Activated naive CD8-positive, alpha-beta T cell treated with anti-CD3 and anti-CD28 coated beads, Interleukin-2, amount 50 U/mL, for 24 hours (primary cell): ENCODE results near the gene NYNRIN.

Experiments
- ATAC-seq: fragments of 150-1000 bp; cut with Tn5 transposase; one replicate; pipeline ENCODE4 v1.10.0; 2021
- DNase-seq: peaks from one replicate; pipeline ENCODE4 v3.0.0; 2021
- H3K27ac Mint-ChIP-seq: one replicate; pipeline ENCODE4 v1.8.0; 2021; ENCODE audit warnings: mild to moderate bottlenecking, mixed read lengths
- H3K27me3 Mint-ChIP-seq: one replicate; pipeline ENCODE4 v1.8.0; 2021; ENCODE audit warnings: mixed read lengths
- H3K36me3 Mint-ChIP-seq: one replicate; pipeline ENCODE4 v1.8.0; 2021; ENCODE audit warnings: low read depth, mixed read lengths
- H3K4me1 Mint-ChIP-seq: one replicate; pipeline ENCODE4 v1.8.0; 2021; ENCODE audit warnings: mixed read lengths
- H3K4me3 Mint-ChIP-seq: one replicate; pipeline ENCODE4 v1.8.0; 2021; ENCODE audit warnings: mild to moderate bottlenecking, moderate library complexity, mixed read lengths
- H3K9me3 Mint-ChIP-seq: one replicate; pipeline ENCODE4 v1.8.0; 2021; ENCODE audit warnings: mixed read lengths

The NYNRIN gene

DNA sequence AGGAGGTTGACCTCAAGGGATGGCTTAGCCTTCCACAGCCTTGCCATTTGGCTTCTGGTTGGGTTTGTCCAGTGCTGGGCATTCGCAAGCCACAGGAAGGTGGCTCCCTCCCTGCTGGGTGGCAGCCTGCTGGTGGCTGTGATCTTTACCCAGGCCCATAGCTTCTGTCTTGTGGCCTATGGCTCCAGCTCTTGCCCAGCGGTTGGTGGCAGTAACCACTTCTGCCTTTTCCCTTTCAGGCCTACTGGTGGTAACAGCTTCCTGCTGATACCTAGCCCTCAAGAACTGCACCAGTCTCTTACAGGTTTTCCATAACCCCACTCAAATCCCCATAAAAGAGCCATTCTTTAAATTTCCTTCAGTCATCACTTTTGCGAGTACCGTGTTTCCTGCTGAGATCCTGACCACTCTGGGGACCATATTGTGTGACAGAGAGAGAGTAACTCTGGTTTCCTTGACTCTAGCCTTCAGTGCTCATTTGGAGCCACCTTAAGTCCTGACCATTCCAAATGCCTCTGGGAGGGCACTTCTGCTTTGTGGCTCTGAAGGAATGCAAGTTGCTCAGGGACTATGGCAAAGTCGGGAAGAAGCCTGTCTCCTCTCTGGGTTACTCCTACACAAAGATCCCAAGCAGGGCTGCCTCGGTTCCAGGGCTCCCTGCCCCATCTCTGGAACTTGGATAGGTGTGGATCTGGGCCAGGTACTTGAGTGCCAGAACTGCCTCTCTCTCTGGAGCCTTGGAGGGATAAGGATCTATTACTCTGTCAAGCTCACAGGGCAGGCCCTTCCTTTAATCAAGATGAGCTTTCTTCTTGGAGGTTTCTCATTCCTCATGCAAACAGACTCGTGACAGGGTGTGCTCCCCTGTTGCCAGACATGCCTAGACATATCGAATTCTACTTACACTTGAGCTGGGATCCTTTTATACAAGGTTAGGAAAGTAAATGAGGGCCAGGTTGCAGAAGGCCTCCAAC, 2.9 kb upstream of the NYNRIN start:
- H3K4me1 Mint-ChIP-seq: peaks cover 4% of the 10 kb centered on the region

DNA sequence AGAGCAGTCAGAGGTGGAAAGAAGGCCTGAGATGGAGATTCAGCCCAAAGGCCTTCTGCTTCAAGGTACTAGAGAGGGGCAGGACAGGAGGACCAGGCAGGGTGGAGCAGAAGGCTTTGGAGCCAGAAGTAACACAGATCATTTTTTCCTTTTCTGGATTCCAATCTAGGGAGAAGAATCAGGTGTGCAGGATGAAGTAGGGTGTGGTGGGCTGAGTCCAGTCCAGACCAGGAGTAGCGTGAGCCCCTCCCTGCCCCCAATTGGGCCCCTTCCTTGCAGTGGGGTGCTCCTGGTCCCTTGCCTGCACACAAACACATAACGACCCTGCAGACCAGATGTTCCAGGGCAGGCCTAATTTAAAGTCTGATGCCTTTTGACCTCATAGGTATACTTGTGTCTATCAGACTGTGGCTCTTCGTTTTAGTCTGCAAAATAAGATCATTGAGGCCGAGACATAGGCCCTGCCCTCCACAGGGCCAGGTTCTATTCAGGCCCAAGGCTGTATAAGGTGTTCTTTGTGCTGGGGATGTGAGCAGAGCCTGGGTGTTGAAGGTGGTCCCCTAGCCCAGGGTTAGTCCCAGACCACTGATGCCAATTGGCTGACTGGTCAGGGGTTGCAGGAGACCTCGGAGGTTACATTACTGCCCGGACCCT, 1.0 kb upstream of the NYNRIN start:
- H3K4me3 Mint-ChIP-seq: no peak overlapping the region
- H3K9me3 Mint-ChIP-seq: no peaks in the 10 kb centered on the region
- H3K27me3 Mint-ChIP-seq: peaks cover 9% of the 10 kb centered on the region
- ATAC-seq (no peak), DNase-seq (no peak)
- no peak overlapping the region for H3K27ac Mint-ChIP-seq
- H3K4me1 Mint-ChIP-seq: peaks cover 4% of the 10 kb centered on the region
- H3K36me3 Mint-ChIP-seq: no peaks in the 10 kb centered on the region

More for the DNA sequence above, 2.9 kb upstream of the NYNRIN start:
- no peaks in the 10 kb centered on the region for H3K9me3 Mint-ChIP-seq
- H3K27ac Mint-ChIP-seq: no peak overlapping the region
- H3K36me3 Mint-ChIP-seq: no peaks in the 10 kb centered on the region
- H3K27me3 Mint-ChIP-seq: peaks cover 13% of the 10 kb centered on the region
- no peak for DNase-seq
- no peak overlapping the region for H3K4me3 Mint-ChIP-seq
- no peak for ATAC-seq

DNA sequence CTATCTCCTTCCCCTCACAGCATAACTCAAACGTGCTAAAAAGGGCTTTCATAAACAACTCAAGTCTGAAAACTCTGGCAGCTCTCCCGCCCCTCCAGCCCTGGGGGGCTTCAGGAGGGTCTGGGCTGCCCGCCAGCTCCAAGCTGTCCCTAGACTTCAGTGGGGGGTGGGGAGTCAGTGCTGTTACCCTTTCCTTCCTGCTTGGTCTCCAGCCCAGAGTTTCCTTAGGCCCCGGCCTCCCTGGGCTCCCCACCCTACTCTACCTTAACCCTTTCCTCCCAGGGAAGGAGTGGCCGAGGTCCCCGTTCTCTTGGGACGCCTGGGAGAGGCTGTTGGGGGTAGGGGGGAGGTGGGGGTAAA, 530 bp upstream of the NYNRIN start:
- no peak overlapping the region for H3K4me3 Mint-ChIP-seq
- DNase-seq (no peak), ATAC-seq (no peak)
- no peak overlapping the region for H3K27ac Mint-ChIP-seq
- peaks cover 9% of the 10 kb centered on the region for H3K27me3 Mint-ChIP-seq
- no peaks in the 10 kb centered on the region for H3K36me3 Mint-ChIP-seq
- H3K4me1 Mint-ChIP-seq: peaks cover 4% of the 10 kb centered on the region
- H3K9me3 Mint-ChIP-seq: no peaks in the 10 kb centered on the region

DNA sequence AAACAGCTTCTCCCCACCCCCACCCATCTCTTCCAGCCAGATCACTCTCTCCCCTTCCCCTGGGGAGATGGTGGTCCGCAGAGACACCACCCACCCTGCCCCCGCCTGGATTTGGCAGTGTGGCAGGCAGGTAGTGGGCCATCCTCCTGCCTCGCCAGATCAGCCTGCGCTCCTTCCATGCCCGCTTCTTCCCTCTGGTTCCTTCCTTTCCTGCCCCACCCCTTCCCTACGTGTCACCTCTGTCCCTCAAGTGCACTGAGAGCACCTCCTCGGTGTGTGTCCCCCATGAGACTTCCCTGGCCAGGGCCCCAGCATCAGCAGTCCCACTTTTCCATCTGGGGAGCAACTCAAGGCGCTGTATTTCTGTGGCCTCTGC, 632 bp downstream of the NYNRIN start:
- H3K27ac Mint-ChIP-seq: no peak overlapping the region
- no peak for ATAC-seq
- H3K9me3 Mint-ChIP-seq: no peaks in the 10 kb centered on the region
- peaks cover 4% of the 10 kb centered on the region for H3K4me1 Mint-ChIP-seq
- DNase-seq: no peak
- no peaks in the 10 kb centered on the region for H3K36me3 Mint-ChIP-seq
- peaks cover 9% of the 10 kb centered on the region for H3K27me3 Mint-ChIP-seq
- peak overlapping the region; percentile 35 for H3K4me3 Mint-ChIP-seq

DNA sequence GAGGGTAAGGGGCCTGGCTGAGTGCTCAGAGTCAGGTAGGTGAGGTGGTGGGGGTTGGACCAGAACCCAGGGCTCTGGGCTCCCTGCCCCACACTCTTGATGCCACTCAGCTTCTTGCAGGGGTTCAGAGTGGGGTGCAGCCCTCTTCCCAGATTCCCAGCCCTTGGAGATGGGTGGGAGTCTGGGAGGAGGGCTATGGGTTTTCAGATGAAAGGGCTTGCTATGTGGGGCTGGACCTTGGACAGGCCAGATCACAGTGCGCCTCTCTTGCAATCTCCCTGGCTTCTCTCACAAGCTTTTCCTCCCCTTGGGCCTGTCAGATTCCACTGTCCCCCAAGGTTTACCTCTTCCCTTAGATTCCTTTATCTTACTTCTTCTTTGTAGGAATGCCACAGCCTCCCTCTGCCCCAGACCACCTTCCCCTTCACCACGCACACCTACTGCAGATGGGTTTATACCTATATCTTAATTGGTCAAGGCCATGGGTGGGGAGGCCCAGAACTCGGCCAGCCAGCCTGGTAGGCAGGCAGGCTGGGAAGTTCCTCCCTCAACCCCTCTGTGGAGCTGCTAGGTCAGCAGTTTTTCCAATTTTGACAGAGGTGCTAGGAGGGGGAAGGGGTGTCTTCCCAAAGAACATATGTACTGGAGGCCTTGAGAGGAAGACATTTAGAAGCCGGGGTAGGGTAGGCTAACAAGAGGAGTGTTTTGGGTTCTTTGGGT, 1.4 kb downstream of the NYNRIN start:
- Mint-ChIP-seq H3K9me3 (no peaks in the 10 kb centered on the region), H3K36me3 (no peaks in the 10 kb centered on the region), H3K27ac (no peak overlapping the region), H3K4me1 (peaks cover 4% of the 10 kb centered on the region), H3K4me3 (no peak overlapping the region), H3K27me3 (peaks cover 9% of the 10 kb centered on the region)
- ATAC-seq: no peak
- no peak for DNase-seq

DNA sequence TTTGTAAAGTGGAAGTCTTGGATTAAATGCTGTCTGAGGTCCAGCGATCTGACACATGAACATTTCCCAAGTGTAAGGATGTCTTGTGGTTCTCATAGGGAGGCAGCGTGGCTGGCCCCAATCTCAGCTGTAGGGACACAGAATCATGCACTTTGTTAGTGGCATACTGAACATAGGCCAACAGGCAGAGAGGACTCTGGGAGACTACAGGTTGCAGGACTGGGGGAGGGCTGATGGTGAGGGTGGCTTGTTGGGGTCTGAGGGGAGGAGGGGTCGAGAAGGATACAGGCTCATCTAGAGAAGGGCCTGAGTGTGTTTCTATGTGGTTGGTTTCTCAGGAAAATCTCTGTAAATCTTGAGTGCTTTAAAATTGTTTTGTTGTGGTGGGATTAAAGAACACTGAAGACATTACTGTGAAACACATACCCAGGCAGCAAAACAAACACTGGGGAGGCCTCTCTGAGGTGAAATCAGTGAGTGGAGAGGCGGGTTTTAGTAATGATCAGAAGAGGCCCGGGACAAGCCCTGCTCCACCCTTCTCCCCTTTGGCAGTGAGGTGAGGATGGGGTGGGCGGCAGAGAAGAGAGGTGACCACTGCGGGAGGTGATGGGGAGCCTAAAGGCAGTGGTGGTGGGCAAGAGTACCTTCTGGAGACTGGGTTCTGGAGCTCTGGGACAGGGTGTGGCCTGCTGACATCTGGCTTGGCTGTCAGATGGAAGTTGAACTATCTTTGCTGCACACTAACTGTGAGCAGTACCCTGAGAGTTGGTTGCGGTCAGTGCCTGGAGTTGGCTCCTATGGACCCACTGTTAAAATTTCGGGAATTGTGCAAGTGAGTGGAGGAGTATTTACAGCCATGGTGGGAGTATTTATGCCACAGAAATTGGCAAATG, 3.3 kb downstream of the NYNRIN start:
- peaks cover 4% of the 10 kb centered on the region for H3K4me1 Mint-ChIP-seq
- no peak overlapping the region for H3K4me3 Mint-ChIP-seq
- DNase-seq (no peak), ATAC-seq (no peak)
- H3K27ac Mint-ChIP-seq: no peak overlapping the region
- H3K36me3 Mint-ChIP-seq: no peaks in the 10 kb centered on the region
- H3K27me3 Mint-ChIP-seq: peaks cover 11% of the 10 kb centered on the region
- H3K9me3 Mint-ChIP-seq: no peaks in the 10 kb centered on the region

DNA sequence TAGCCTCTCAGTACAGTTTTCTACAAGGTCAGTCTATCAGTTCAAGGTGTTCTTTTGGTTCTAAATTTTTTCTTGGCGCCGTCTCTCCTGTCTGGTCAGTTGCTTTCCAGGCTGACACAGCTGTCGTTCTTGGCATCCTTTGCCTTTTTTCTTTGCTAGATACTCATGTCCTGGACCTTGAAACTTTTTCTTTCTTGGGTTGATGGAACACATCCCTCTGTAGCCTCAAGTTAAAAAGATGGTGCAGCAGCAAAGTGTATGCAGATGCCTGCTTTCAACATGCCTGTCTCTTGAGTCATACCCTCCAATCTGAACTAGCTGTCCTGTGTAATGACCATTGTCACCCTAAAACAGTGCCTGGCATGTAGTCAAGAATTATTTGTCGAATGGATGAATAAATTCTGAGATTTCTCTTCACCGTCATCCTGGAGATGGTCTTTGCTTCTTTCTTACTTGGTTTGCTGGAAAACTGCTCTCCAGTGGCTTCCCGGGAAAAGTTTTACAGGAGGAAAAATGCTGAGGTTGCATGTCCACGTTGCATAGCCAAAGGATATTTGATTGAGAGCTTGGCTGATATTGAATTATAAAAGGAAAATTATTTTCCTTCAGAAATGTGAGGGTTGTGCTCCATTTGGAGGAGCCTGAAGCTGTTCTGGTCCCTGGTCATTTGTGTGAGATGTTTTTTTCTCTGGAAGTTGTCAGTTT, 4.6 kb downstream of the NYNRIN start:
- Mint-ChIP-seq H3K4me1 (peaks cover 4% of the 10 kb centered on the region), H3K9me3 (no peaks in the 10 kb centered on the region), H3K36me3 (no peaks in the 10 kb centered on the region), H3K4me3 (no peak overlapping the region), H3K27me3 (peaks cover 11% of the 10 kb centered on the region), H3K27ac (no peak overlapping the region)
- ATAC-seq: no peak
- no peak for DNase-seq

DNA sequence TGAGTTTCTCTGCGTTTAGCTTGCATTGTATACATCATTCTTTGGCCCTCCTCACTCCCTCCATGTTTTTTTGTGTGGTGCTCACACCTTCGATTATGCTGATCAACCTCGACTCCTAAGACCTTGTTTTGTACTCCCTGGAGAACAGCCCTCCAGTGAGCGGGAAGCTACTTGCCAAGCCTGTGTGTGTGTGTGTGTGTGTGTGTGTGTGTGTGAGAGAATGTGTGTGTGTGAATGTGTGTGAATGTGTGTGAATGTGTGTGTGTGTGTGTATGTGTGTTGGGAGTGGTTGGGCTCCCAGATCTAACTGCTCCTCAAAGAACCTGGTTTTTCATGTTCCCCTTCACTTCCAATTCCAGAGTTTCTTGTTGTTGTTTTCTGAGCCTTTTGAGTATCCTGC, 6.0 kb downstream of the NYNRIN start:
- H3K27me3 Mint-ChIP-seq: peaks cover 6% of the 10 kb centered on the region
- no peak overlapping the region for H3K4me3 Mint-ChIP-seq
- H3K4me1 Mint-ChIP-seq: no peaks in the 10 kb centered on the region

DNA sequence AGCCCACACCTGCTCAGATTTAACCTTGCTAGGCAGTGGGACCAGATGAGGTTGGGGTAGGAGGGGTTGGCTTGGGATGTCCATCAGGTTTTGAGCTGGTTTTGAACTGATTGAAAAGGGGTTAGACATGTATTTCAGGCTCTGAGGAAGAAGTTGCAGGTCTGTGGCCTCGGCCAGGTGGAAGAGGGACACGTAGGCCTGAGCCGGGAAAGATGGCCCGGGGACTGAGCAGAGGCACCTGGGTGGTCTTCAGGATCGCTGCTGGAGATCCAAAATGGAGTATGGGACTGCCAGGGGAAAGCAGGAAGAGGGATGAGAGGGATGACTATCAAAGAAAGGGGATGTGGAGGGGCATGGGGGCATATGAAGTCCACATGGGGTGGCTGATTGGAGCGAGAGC, 7.6 kb downstream of the NYNRIN start:
- Mint-ChIP-seq H3K9me3 (no peaks in the 10 kb centered on the region), H3K4me1 (no peaks in the 10 kb centered on the region), H3K36me3 (no peaks in the 10 kb centered on the region), H3K27ac (no peak overlapping the region), H3K27me3 (peaks cover 2% of the 10 kb centered on the region), H3K4me3 (no peak overlapping the region)
- DNase-seq: no peak
- ATAC-seq: no peak

More for the DNA sequence above, 6.0 kb downstream of the NYNRIN start:
- no peak for ATAC-seq
- no peaks in the 10 kb centered on the region for H3K9me3 Mint-ChIP-seq
- no peak for DNase-seq
- no peaks in the 10 kb centered on the region for H3K36me3 Mint-ChIP-seq
- H3K27ac Mint-ChIP-seq: no peak overlapping the region

- ATAC-seq: no peak
- Mint-ChIP-seq H3K4me3 (no peak overlapping the region), H3K36me3 (no peaks in the 10 kb centered on the region), H3K27ac (no peak overlapping the region), H3K4me1 (no peaks in the 10 kb centered on the region), H3K9me3 (no peaks in the 10 kb centered on the region), H3K27me3 (peaks cover 2% of the 10 kb centered on the region)
- no peak for DNase-seq
Observed at GRCh38 chr14:24407608-24408325, 9.0 kb downstream of the NYNRIN start.

GRCh38 chr14:24408764-24409163, 10.0 kb downstream of the NYNRIN start:
- H3K9me3 Mint-ChIP-seq: no peaks in the 10 kb centered on the region

GRCh38 chr14:24409192-24409591, 10.4 kb downstream of the NYNRIN start:
- H3K4me1 Mint-ChIP-seq: no peaks in the 10 kb centered on the region
- H3K9me3 Mint-ChIP-seq: no peaks in the 10 kb centered on the region
- H3K27ac Mint-ChIP-seq: no peak overlapping the region
- no peaks in the 10 kb centered on the region for H3K36me3 Mint-ChIP-seq
- ATAC-seq: no peak
- DNase-seq: no peak
- peaks cover 2% of the 10 kb centered on the region for H3K27me3 Mint-ChIP-seq
- H3K4me3 Mint-ChIP-seq: no peak overlapping the region

More at GRCh38 chr14:24408764-24409163, 10.0 kb downstream of the NYNRIN start:
- Mint-ChIP-seq H3K27me3 (peaks cover 2% of the 10 kb centered on the region), H3K27ac (no peak overlapping the region), H3K36me3 (no peaks in the 10 kb centered on the region), H3K4me3 (no peak overlapping the region), H3K4me1 (no peaks in the 10 kb centered on the region)
- ATAC-seq (no peak), DNase-seq (no peak)

DNA sequence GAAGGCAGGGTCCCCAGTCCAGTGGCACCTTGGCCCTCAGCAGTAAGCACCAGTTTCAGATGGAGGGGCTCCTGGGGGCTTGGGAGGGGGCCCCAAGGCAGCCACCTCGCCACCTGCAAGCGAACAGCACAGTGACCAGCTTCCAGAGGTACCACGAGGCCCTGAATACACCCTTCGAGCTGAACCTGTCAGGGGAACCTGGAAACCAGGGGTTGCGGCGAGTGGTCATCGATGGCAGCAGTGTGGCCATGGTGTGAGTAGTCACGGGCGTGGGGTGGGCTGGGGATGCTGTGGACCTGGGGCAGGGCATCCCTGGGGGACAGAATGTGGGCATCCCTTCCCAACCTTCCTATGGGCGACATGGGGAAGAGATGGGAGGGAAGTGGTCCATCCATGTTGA, 11.2 kb downstream of the NYNRIN start:
- H3K4me3 Mint-ChIP-seq: no peak overlapping the region
- ATAC-seq (no peak), DNase-seq (no peak)
- peaks cover 2% of the 10 kb centered on the region for H3K27me3 Mint-ChIP-seq
- H3K4me1 Mint-ChIP-seq: no peaks in the 10 kb centered on the region
- H3K27ac Mint-ChIP-seq: no peak overlapping the region
- H3K36me3 Mint-ChIP-seq: no peaks in the 10 kb centered on the region
- H3K9me3 Mint-ChIP-seq: no peaks in the 10 kb centered on the region
